ENCODE results near the gene VPS25.

VPS25 gene

DNA sequence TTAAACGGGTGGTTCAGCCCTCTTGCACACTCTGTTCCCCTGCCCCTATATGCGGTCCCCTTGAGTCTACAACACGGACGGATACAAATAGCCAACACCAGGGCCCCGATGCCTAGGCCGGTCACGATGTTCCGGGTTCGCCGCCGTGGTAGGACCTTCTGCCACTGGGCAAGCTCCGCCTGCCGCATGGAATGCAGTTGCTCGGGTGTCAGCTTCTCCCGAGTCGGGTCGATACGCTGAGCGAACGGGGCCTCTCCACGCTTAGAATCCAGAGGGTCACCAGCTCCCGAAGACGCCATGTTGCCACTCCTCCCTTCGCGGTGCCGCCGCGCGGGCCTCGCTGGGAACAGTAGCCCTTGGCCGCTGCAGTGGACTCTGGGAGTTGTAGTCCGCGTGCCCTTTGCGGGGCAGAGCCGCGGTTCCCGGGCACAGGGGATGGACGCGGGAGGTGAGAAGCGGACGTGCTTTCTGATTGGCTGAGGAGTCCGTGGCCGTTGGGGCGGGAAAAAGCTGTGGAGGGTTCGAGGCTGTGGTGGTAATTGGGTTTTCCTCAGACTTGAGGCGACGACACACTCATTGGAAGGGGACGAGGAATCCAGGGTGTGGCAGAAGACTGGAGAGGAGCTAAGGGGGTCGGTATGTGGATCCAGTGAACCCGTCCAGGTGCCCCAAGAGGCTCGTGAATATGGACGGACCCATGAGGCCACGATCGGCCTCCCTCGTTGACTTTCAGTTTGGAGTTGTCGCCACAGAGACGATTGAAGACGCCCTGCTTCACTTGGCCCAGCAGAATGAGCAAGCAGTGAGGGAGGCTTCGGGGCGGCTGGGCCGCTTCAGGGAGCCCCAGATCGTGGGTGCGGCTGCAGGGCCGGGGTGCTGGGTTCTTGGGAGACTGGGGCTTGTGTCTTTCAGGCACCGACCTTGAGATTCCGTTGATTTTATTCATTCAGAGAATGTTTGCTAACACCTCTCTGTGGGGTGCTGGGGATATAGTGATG, 25.4 kb downstream of the VPS25 start, which contains the start of the genes CNTD1 and COA3:
TSS of gene CNTD1 (plus strand) at position 479 of the 998 bp plus-strand sequence. CDS start at position 686, 207 bp downstream.
TSS of gene COA3 (minus strand) at position 322 of the 998 bp plus-strand sequence. CDS start at position 299, 23 bp downstream.
- Histone ChIP-seq H3K9me3 (ENCODE audit: low read length) (no peaks in the 10 kb centered on the region), H3K4me3 (ENCODE audit: low read depth in 1 of 2, low read length in 2 of 2) (peak within 1 kb of the TSS; percentile 89 to 95), H3K4me1 (ENCODE audit: insufficient read depth, low read length) (peaks cover 21% of the 10 kb centered on the region), H3K9ac (ENCODE audit: low read length) (peak within 1 kb of the TSS; percentile 88), H3K36me3 (ENCODE audit: insufficient read depth, low read length) (peaks cover 16% of the 10 kb centered on the region), H3K27ac (ENCODE audit: low read depth, low read length) (peak within 1 kb of the TSS; percentile 82), H3K27me3 (ENCODE audit: control insufficient read depth in 1 of 2, insufficient read depth in 2 of 2, low read length in 2 of 2) (no peaks in the 10 kb centered on the region)

DNA sequence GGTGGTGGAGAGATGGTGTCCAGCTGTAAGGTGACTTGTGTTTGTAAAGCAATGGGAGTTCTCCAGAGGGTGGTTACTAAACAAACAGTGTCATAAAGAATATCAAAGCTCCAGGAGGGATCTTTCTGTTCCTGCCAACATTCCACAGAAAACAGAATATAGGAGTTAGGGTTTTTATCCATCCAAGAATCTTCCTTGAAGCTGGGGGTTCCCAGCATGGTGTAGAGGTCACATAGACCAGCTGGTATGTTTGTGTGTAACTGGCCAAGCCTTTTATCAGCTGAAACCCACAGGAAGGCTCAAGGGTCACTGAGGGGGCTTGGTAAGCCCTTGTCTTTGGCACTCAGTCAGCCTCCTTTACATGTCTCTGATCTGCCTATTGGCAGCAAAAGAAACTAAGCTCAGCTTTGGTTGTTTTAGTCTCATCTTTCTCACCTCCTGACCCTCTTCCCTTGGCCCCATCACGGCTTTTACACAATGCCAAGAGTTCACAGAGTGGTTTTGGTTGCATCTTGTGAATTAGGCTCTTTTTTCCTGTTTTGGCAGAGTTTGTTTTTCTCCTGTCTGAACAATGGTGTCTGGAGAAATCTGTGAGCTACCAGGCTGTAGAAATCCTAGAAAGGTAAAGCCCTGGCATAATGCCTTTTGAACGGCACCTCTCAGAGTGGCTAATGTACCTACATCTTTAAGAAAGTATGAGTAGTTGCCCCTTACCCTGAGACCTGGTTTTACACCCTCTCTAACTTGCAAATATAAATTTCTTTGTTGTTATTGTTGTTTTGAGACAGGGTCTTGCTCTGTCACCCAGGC, 30.0 kb downstream of the VPS25 start:
- no peak overlapping the region for H3K9ac ChIP-seq (ENCODE audit: low read length)
- no peaks in the 10 kb centered on the region for H3K9me3 ChIP-seq (ENCODE audit: low read length)

DNA sequence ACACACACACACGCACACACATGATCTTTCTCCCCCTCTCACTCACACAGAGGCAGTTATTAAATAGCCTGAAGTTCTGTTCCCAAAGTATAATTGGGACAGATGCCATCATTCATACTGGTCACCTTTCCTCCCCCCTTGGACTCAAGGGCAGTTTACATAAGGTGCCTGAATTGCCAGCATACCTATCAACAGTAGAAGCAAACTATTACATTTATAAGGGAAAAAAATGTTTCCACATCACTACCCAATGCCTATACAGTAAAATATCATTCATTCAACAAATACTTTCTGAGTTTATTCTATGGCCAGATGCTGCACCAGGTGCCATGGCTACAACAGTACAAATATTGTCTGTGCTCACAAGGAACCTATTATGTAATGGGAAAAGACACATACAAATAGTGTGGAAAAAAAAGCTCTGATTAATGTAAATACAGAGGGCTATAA, 31.7 kb downstream of the VPS25 start:
- Histone ChIP-seq H3K36me3 (ENCODE audit: insufficient read depth, low read length) (no peaks in the 10 kb centered on the region), H3K27me3 (ENCODE audit: control insufficient read depth in 1 of 2, insufficient read depth in 2 of 2, low read length in 2 of 2) (no peaks in the 10 kb centered on the region), H3K4me3 (ENCODE audit: low read depth in 1 of 2, low read length in 2 of 2) (no peak overlapping the region), H3K4me1 (ENCODE audit: insufficient read depth, low read length) (peaks cover 10% of the 10 kb centered on the region), H3K9ac (ENCODE audit: low read length) (no peak overlapping the region), H3K27ac (ENCODE audit: low read depth, low read length) (no peak overlapping the region), H3K9me3 (ENCODE audit: low read length) (no peaks in the 10 kb centered on the region)

More for the DNA sequence above, 30.0 kb downstream of the VPS25 start:
- Histone ChIP-seq H3K4me3 (ENCODE audit: low read depth in 1 of 2, low read length in 2 of 2) (no peak overlapping the region), H3K27me3 (ENCODE audit: control insufficient read depth in 1 of 2, insufficient read depth in 2 of 2, low read length in 2 of 2) (no peaks in the 10 kb centered on the region), H3K27ac (ENCODE audit: low read depth, low read length) (no peak overlapping the region), H3K4me1 (ENCODE audit: insufficient read depth, low read length) (peaks cover 5% of the 10 kb centered on the region), H3K36me3 (ENCODE audit: insufficient read depth, low read length) (no peaks in the 10 kb centered on the region)

DNA sequence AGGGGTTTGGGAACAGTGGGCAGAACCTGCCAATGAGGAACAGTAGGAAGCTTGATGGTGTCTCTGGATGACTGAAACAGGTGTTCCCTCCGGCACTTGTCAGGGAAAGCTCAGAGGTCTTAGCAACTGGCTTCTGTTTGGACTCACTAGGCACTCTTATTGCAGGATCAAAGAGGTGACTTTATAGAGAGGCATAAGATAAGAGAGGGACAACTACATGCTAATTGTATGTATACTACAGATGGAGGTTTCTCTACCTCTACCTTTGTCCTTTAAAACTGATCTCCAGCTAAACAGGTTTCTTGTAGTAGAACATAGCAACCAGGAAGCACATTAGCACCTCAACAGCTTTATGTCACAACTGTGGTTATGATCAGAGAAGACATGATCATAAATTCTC, 33.0 kb downstream of the VPS25 start:
- Histone ChIP-seq H3K27ac (ENCODE audit: low read depth, low read length) (no peak overlapping the region), H3K9me3 (ENCODE audit: low read length) (no peaks in the 10 kb centered on the region), H3K27me3 (ENCODE audit: control insufficient read depth in 1 of 2, insufficient read depth in 2 of 2, low read length in 2 of 2) (no peaks in the 10 kb centered on the region), H3K36me3 (ENCODE audit: insufficient read depth, low read length) (peaks cover 12% of the 10 kb centered on the region), H3K9ac (ENCODE audit: low read length) (no peak overlapping the region), H3K4me3 (ENCODE audit: low read depth in 1 of 2, low read length in 2 of 2) (no peak overlapping the region), H3K4me1 (ENCODE audit: insufficient read depth, low read length) (peaks cover 10% of the 10 kb centered on the region)

DNA sequence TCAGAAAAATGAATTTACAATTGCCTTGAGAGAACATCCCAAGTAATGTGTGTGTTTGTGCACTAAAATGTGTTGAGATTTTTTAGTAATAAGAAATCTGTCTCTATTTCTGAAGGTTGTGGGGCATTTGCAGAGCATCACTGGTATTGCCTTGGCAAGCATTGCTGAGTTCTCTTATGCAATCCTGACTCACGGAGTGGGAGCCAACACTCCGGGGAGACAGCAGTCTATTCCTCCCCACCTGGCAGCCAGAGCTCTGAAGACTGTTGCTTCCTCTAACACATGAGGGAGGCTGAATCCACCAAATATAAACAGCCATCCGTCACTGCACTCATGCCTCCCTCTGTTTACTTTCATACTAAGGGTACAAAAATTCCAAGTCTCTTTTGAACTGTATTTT, 36.0 kb downstream of the VPS25 start:
- Histone ChIP-seq H3K27ac (ENCODE audit: low read depth, low read length) (peak overlapping the region; percentile 10), H3K36me3 (ENCODE audit: insufficient read depth, low read length) (peaks cover 28% of the 10 kb centered on the region), H3K9me3 (ENCODE audit: low read length) (no peaks in the 10 kb centered on the region), H3K4me3 (ENCODE audit: low read depth in 1 of 2, low read length in 2 of 2) (no peak overlapping the region), H3K4me1 (ENCODE audit: insufficient read depth, low read length) (peaks cover 10% of the 10 kb centered on the region), H3K27me3 (ENCODE audit: control insufficient read depth in 1 of 2, insufficient read depth in 2 of 2, low read length in 2 of 2) (no peaks in the 10 kb centered on the region), H3K9ac (ENCODE audit: low read length) (no peak overlapping the region)

DNA sequence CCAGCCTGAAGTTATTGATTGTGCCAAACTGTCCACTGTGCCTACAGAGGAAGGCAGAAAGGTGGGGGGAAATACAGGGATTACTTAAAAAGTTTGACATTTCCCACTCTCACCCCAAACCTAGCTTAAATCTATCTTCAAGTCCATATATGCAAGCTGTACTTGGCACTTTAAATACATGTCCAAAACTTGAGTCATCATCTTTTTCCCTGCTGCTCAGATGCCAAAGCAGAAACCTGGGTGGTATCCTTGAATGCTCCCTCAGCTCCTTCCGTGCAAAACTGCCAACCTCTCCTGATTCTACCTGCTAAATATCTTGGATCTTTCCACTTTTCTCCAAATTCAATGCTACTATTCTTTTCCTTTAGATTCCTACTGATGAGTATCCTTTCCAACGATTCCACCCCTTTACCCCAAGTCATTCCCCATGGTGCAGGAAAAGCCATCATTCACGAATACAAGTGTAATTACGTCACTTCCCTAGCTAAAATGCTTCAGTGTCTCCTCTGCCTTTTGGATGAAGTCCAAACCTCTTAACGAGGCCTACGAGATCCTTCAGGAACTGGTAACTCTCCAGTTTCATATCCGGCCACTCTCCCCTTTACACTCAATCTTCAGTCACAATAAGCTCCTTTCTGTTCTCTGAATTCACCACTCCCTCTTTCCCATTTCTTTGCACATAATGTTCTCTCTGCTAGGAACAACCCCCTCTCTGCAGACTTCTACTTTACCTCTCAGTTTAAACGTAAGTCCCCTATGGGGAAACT, 41.6 kb downstream of the VPS25 start:
- Histone ChIP-seq H3K9me3 (ENCODE audit: low read length) (no peaks in the 10 kb centered on the region), H3K36me3 (ENCODE audit: insufficient read depth, low read length) (peaks cover 69% of the 10 kb centered on the region), H3K9ac (ENCODE audit: low read length) (no peak overlapping the region), H3K27ac (ENCODE audit: low read depth, low read length) (no peak overlapping the region), H3K4me1 (ENCODE audit: insufficient read depth, low read length) (no peaks in the 10 kb centered on the region), H3K4me3 (ENCODE audit: low read depth in 1 of 2, low read length in 2 of 2) (no peak overlapping the region), H3K27me3 (ENCODE audit: control insufficient read depth in 1 of 2, insufficient read depth in 2 of 2, low read length in 2 of 2) (no peaks in the 10 kb centered on the region)

- no peaks in the 10 kb centered on the region for H3K9me3 ChIP-seq (ENCODE audit: low read length)
- H3K27ac ChIP-seq (ENCODE audit: low read depth, low read length), result no peak overlapping the region
- H3K27me3 ChIP-seq (ENCODE audit: control insufficient read depth in 1 of 2, insufficient read depth in 2 of 2, low read length in 2 of 2), result no peaks in the 10 kb centered on the region
- peaks cover 66% of the 10 kb centered on the region for H3K36me3 ChIP-seq (ENCODE audit: insufficient read depth, low read length)
- no peak overlapping the region for H3K9ac ChIP-seq (ENCODE audit: low read length)
- no peak overlapping the region for H3K4me3 ChIP-seq (ENCODE audit: low read depth in 1 of 2, low read length in 2 of 2)
- H3K4me1 ChIP-seq (ENCODE audit: insufficient read depth, low read length), result no peaks in the 10 kb centered on the region
Measured at GRCh38 chr17:42817866-42818265, 44.6 kb downstream of the VPS25 start.

- Histone ChIP-seq H3K27ac (ENCODE audit: low read depth, low read length) (no peak overlapping the region), H3K4me3 (ENCODE audit: low read depth in 1 of 2, low read length in 2 of 2) (no peak overlapping the region), H3K4me1 (ENCODE audit: insufficient read depth, low read length) (peaks cover 4% of the 10 kb centered on the region), H3K9ac (ENCODE audit: low read length) (no peak overlapping the region), H3K9me3 (ENCODE audit: low read length) (no peaks in the 10 kb centered on the region), H3K27me3 (ENCODE audit: control insufficient read depth in 1 of 2, insufficient read depth in 2 of 2, low read length in 2 of 2) (no peaks in the 10 kb centered on the region), H3K36me3 (ENCODE audit: insufficient read depth, low read length) (peaks cover 64% of the 10 kb centered on the region)
Measured at GRCh38 chr17:42818379-42818778, 45.1 kb downstream of the VPS25 start.

- Histone ChIP-seq H3K27me3 (ENCODE audit: control insufficient read depth in 1 of 2, insufficient read depth in 2 of 2, low read length in 2 of 2) (no peaks in the 10 kb centered on the region), H3K4me3 (ENCODE audit: low read depth in 1 of 2, low read length in 2 of 2) (no peak overlapping the region), H3K9ac (ENCODE audit: low read length) (no peak overlapping the region), H3K9me3 (ENCODE audit: low read length) (no peaks in the 10 kb centered on the region), H3K36me3 (ENCODE audit: insufficient read depth, low read length) (peaks cover 48% of the 10 kb centered on the region), H3K4me1 (ENCODE audit: insufficient read depth, low read length) (peaks cover 7% of the 10 kb centered on the region), H3K27ac (ENCODE audit: low read depth, low read length) (no peak overlapping the region)
Measured at GRCh38 chr17:42819939-42820535, 46.8 kb downstream of the VPS25 start.

GRCh38 chr17:42821176-42821575, 47.9 kb downstream of the VPS25 start:
- Histone ChIP-seq H3K4me3 (ENCODE audit: low read depth in 1 of 2, low read length in 2 of 2) (no peak overlapping the region), H3K36me3 (ENCODE audit: insufficient read depth, low read length) (peaks cover 45% of the 10 kb centered on the region), H3K9ac (ENCODE audit: low read length) (no peak overlapping the region), H3K9me3 (ENCODE audit: low read length) (no peaks in the 10 kb centered on the region), H3K27me3 (ENCODE audit: control insufficient read depth in 1 of 2, insufficient read depth in 2 of 2, low read length in 2 of 2) (no peaks in the 10 kb centered on the region), H3K4me1 (ENCODE audit: insufficient read depth, low read length) (peaks cover 7% of the 10 kb centered on the region), H3K27ac (ENCODE audit: low read depth, low read length) (no peak overlapping the region)
